ENCODE results near the gene KCTD7.

GRCh38 chr7:66634816-66635215, 6.1 kb downstream of the KCTD7 start:
- TF ChIP-seq CTCF (IDR thresholded peaks at IDR 0.05; ENCODE audit: low read depth, low read length), result no peak
- no peak for TF ChIP-seq EZH2phosphoT487 (IDR thresholded peaks at IDR 0.05; ENCODE audit: low read depth)

All from OCI-LY3 (cell line).